Measurements from ENCODE around the gene FNIP1. TPM values are rescaled to one million over a fixed set of nuclear protein-coding genes. Genes with fewer than 3 reads are reported as not detected.

The FNIP1 gene
- total RNA-seq, 2 experiments from 2014 or later = 14.0 to 15.9 TPM

DNA sequence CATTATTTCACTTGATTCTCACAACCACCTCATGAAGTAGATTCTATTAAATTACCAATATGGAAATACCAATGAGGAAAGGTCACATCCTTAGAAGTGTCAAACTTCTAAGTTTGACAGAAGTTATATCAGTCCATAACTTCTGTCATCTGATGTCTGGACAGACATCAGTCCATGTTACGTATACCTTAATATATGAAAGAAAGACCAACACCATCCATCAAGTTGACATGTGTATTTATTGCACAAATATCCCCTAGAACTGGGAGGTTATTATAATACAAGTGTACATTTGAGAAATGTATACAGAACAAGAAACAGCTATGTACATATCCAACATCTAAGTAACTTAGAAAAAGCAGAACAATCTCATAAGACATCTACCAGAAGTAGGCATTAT is 155.3 kb downstream of the FNIP1 start:
- H3K4me1 Mint-ChIP-seq (ENCODE audit: low read depth) = peaks cover 20% of the 10 kb centered on the region
- H3K27me3 Mint-ChIP-seq = no peaks in the 10 kb centered on the region
- intact Hi-C loops (cut with micrococcal nuclease) = no loop called here
- no peak overlapping the region for H3K27ac Mint-ChIP-seq
- ChIA-PET CTCF (interaction anchor here (1.2 to 2.9 kb wide), 2 partner anchors 9 to 52 kb away, joined by 3 to 8 read pairs; no protein-coding TSS in a partner anchor), POLR2A (no interaction called here)
- DNase-seq = no peak
- H3K36me3 Mint-ChIP-seq = peaks cover 11% of the 10 kb centered on the region
- no peaks in the 10 kb centered on the region for H3K9me3 Mint-ChIP-seq
- no peak overlapping the region for H3K4me3 Mint-ChIP-seq

DNA sequence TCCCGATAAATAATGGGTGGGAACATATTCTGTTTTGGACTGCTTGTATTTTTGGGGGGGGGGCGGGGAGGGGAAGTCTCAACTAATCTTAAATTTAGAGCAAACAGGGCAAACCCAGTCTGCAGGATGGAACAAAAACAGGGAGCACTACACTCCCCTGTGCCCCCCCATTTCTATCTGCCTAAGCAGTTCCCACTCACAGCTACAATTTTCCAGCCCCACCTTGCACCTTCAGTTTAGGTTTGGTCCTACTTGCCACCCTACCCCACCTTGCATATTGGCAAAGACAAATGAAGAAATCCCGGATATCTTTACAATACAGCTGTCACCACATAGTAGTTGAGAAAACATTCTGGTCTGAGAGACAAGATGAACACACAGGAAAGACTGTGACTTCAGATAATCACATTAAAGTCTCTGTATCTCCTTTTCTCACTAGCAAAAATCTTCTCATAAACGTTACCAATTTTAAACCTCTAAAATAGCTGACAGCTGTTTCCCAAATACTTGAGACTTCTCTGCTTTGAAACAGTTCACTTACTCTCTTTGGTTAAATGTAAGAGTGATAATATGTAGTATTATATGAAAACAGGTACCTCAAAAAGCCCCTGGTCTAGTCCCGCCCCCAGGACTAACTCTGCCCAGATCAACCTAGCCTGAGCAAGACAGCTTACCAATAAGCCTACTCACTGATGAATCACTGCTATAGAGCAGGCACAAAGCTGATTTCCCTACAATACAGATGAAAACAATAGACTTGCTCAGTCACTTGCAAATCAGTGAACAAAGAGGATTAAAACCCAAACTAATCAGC is 156.6 kb downstream of the FNIP1 start:
- peaks cover 9% of the 10 kb centered on the region for H3K36me3 Mint-ChIP-seq
- ChIA-PET CTCF (interaction anchor here (1.2 to 2.9 kb wide), 5 partner anchors 8 to 423 kb away, joined by 3 to 8 read pairs (median 3); no protein-coding TSS in a partner anchor), POLR2A (no interaction called here)
- H3K27me3 Mint-ChIP-seq = peaks cover under 1% of the 10 kb centered on the region
- peak; percentile 84 for DNase-seq
- H3K4me1 Mint-ChIP-seq (ENCODE audit: low read depth) = peaks cover 25% of the 10 kb centered on the region
- intact Hi-C loops (cut with micrococcal nuclease) = no loop called here
- H3K4me3 Mint-ChIP-seq = peak overlapping the region; percentile 13
- H3K27ac Mint-ChIP-seq = peak overlapping the region; percentile 85
- H3K9me3 Mint-ChIP-seq = no peaks in the 10 kb centered on the region

DNA sequence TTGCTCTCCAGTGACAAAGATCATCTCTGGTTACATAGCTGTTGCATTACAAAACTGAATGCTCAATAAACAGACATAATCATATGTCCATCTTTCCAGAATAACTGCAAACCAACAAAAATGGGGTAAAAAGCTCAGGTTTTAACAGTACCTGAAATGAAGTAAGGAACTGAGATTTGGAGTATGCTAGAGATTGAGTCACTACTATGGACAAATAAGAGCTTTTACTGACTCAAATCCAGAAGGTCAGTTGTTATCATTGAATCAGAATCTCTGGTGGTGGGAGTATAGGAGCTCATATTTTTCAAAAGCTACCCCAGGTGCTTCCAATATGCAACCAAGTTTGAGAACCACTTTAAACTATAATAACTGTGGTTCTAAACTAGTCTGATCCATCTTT is 157.7 kb downstream of the FNIP1 start:
- DNase-seq = no peak
- peaks cover 3% of the 10 kb centered on the region for H3K27me3 Mint-ChIP-seq
- ChIA-PET POLR2A (no interaction called here), CTCF (interaction anchor here (0.8 to 2.9 kb wide), 3 partner anchors 49 to 369 kb away, joined by 3 to 8 read pairs (median 3); no protein-coding TSS in a partner anchor)
- intact Hi-C loops (cut with micrococcal nuclease) = loop anchor here (5.0 to 10.0 kb wide), 5 partner anchors 257 to 856 kb away; partner anchors contain the start of genes IRF1 and SLC22A4
- H3K36me3 Mint-ChIP-seq = peaks cover 9% of the 10 kb centered on the region
- peaks cover 28% of the 10 kb centered on the region for H3K4me1 Mint-ChIP-seq (ENCODE audit: low read depth)
- peak overlapping the region; percentile 68 for H3K27ac Mint-ChIP-seq
- H3K4me3 Mint-ChIP-seq = no peak overlapping the region
- H3K9me3 Mint-ChIP-seq = no peaks in the 10 kb centered on the region

DNA sequence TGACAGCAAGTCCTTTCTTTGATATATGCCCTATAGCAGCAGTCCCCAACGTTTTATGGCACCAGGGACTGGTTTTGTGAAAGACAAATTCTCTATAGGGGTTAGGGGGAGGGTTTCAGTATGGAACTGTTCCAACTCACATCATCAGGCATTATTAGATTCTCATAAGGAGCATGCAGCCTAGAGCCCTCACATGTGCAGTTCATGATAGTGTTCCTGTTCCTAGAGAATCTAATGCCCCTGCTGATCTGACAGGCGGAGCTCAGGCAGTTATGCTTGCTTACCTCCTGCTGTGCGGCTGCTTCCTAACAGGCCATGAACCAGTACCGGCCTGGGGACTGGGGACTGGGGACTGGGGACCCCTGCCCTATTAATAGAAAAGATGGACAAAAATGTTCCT is 159.1 kb downstream of the FNIP1 start:
- H3K27ac Mint-ChIP-seq = no peak overlapping the region
- DNase-seq = no peak
- peaks cover 10% of the 10 kb centered on the region for H3K36me3 Mint-ChIP-seq
- ChIA-PET POLR2A (interaction anchor here (1.0 kb wide), 1 partner anchor 159 kb away, joined by 3 read pairs; the partner anchor contains the start of gene FNIP1), CTCF (no interaction called here)
- intact Hi-C loops (cut with micrococcal nuclease) = loop anchor here (5.0 to 10.0 kb wide), 5 partner anchors 255 to 857 kb away; partner anchors contain the start of genes IRF1 and SLC22A4
- peaks cover 32% of the 10 kb centered on the region for H3K4me1 Mint-ChIP-seq (ENCODE audit: low read depth)
- H3K4me3 Mint-ChIP-seq = no peak overlapping the region
- peaks cover 3% of the 10 kb centered on the region for H3K27me3 Mint-ChIP-seq
- no peaks in the 10 kb centered on the region for H3K9me3 Mint-ChIP-seq

DNA sequence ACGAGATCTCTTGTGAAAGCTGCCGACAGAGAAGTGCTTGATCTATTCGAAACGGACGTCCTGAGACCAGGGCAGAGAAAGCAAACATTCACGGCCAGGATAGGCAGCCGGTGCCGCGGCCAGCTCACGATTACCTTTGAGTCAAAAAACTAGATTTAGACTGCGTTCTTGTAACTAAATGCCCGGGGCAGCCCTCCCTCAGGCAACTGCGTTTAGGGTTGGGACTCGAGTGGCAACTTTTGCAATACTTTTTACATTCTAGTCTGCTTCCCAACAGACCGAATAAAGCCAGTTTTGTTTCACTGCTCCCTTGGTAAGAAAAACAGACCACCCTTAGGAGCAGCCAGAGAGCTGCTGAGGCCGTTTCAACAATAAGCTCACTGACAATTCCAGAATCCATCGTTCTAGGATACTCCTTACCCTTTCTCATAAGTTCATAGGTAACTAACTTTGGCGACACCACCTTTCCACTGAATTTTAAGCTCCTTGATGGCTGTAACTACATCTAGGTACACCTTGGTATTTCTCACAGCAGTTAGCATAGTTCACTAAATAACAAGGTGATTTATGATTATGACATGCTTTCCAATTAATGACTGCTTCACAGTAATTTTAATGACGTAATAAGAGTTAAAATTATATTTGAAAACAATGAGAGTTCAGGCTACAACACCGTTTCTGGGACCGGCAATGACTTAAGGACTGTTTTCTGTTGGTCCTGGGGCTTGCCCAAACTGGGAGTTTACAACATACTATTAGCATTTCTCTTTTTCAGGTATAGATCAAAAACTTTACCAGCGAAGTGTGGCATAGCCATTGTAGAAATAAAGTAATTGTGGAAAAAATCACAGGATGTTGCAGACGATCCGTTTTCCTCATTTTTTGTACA is 160.9 kb downstream of the FNIP1 start:
- Mint-ChIP-seq H3K9me3 (no peaks in the 10 kb centered on the region), H3K27ac (peak overlapping the region; percentile 87), H3K27me3 (peaks cover 3% of the 10 kb centered on the region), H3K36me3 (peaks cover 10% of the 10 kb centered on the region), H3K4me3 (peak overlapping the region; percentile 98), H3K4me1 (ENCODE audit: low read depth) (peaks cover 32% of the 10 kb centered on the region)
- intact Hi-C loops (cut with micrococcal nuclease) = loop anchor here (1.0 to 10.0 kb wide), 16 partner anchors 41 to 859 kb away; partner anchors contain the start of genes FNIP1, HINT1, IRF1 and LYRM7
- ChIA-PET POLR2A (interaction anchor here (0.6 to 1.1 kb wide), 4 partner anchors 14 to 658 kb away, joined by 3 to 5 read pairs (median 3); partner anchors contain the start of gene SLC22A4), CTCF (interaction anchor here (1.0 to 1.1 kb wide), 3 partner anchors 47 to 372 kb away, joined by 3 to 7 read pairs (median 5); partner anchors contain the start of gene FNIP1)
- DNase-seq = no peak

DNA sequence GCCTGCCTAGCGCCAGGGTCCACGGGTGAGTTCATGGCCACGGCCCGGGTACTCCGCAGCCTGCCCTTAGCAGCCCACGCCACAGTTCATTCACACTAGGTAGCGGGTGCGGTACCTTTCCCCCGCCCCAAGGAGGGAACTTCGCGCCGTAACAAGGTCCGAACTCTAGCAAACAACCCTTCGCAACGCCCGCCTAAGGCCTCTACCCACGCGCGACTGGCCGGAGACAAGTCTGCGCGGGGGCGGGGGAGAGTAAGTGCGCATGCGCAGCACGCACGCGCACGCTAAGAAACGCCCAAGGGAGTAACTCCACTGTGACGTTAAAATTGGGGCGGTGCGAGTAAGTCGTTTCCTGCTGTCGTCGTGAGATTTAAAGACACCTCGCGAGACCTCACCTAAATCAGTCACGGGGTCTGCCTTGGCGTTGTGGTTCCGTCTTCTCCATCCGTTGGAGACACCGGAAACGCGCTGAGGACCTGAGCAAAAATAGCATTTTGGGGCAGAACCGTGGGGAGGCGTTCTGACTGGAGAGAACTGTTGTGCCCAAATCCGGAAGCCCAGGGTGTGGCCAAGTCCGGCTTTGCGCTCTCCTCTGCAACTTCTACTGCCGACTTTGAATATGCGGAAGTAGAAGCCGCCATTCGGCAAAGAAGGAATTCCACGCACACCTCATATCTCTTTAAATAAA is 161.7 kb downstream of the FNIP1 start, which contains the start of gene RAPGEF6:
TSS of gene RAPGEF6 (minus strand) at position 234 of the 688 bp plus-strand sequence. CDS start at position 35, 199 bp downstream.
- ChIA-PET CTCF (interaction anchor here (1.0 to 1.1 kb wide), 3 partner anchors 46 to 373 kb away, joined by 3 to 7 read pairs (median 5); partner anchors contain the start of gene FNIP1), POLR2A (interaction anchor here (0.9 to 1.1 kb wide), 3 partner anchors 14 to 659 kb away, joined by 3 to 5 read pairs (median 3); partner anchors contain the start of gene SLC22A4)
- Mint-ChIP-seq H3K4me1 (ENCODE audit: low read depth) (peaks cover 24% of the 10 kb centered on the region), H3K4me3 (peak within 1 kb of the TSS; percentile 98), H3K9me3 (no peaks in the 10 kb centered on the region), H3K27me3 (peaks cover 3% of the 10 kb centered on the region), H3K36me3 (peaks cover 10% of the 10 kb centered on the region), H3K27ac (peak within 1 kb of the TSS; percentile 87)
- intact Hi-C loops (cut with micrococcal nuclease) = loop anchor here (1.0 to 10.0 kb wide), 16 partner anchors 40 to 860 kb away; partner anchors contain the start of genes FNIP1, HINT1, IRF1 and LYRM7
- DNase-seq = peak; percentile 99

DNA sequence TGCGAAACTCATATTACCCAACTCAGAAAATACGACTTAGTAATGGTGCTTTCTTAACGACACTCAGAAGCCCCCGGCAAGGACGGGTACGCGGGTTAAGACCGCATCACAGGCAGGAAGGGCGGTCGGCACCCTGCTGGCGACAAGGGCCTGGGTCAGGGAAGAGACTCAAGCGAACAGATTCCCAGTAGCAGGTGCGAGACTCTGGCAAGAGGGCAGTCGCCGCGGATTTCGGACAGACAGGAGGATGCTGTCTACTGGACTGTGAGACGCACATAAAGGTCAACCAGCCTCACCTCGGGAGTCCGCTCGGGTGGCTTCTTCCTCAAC is 162.2 kb downstream of the FNIP1 start:
- Mint-ChIP-seq H3K4me3 (peak overlapping the region; percentile 98), H3K4me1 (ENCODE audit: low read depth) (peaks cover 25% of the 10 kb centered on the region), H3K27me3 (peaks cover 3% of the 10 kb centered on the region), H3K27ac (peak overlapping the region; percentile 87), H3K9me3 (no peaks in the 10 kb centered on the region), H3K36me3 (peaks cover 10% of the 10 kb centered on the region)
- DNase-seq = peak; percentile 73
- POLR2A ChIA-PET = interaction anchor here (1.7 kb wide), 1 partner anchor 45 kb away, joined by 5 read pairs; no protein-coding TSS in a partner anchor
- CTCF ChIA-PET = interaction anchor here (0.9 kb wide), 1 partner anchor 45 kb away, joined by 5 read pairs; no protein-coding TSS in a partner anchor
- intact Hi-C loops (cut with micrococcal nuclease) = loop anchor here (2.0 to 10.0 kb wide), 8 partner anchors 86 to 860 kb away; partner anchors contain the start of genes IRF1, LYRM7 and SLC22A4

DNA sequence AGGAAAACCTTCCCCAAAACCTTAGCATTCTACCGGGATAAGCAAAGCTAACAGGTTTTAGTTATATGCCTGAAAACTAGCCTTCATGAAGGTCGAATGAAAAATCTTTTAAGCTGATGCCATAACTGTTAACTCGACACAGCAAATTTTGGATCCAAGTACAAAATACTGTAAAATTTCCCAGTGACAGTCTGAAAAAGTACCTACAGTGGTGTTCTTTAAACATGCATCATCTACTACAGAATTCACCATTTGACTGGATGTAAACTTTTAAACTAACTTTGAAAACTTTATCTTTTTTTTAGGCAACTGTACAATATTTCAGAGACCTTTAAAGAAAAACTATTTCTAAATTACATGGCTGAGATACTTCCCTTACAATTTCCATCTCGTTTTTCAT is 162.6 kb downstream of the FNIP1 start:
- Mint-ChIP-seq H3K4me3 (peak overlapping the region; percentile 98), H3K27ac (peak overlapping the region; percentile 87), H3K36me3 (peaks cover 10% of the 10 kb centered on the region), H3K27me3 (peaks cover 3% of the 10 kb centered on the region), H3K9me3 (no peaks in the 10 kb centered on the region), H3K4me1 (ENCODE audit: low read depth) (peaks cover 24% of the 10 kb centered on the region)
- ChIA-PET POLR2A (interaction anchor here (1.1 to 1.7 kb wide), 2 partner anchors 45 to 163 kb away, joined by 3 to 5 read pairs; partner anchors contain the start of gene FNIP1), CTCF (interaction anchor here (0.9 kb wide), 1 partner anchor 45 kb away, joined by 5 read pairs; no protein-coding TSS in a partner anchor)
- intact Hi-C loops (cut with micrococcal nuclease) = loop anchor here (2.0 to 10.0 kb wide), 8 partner anchors 85 to 861 kb away; partner anchors contain the start of genes IRF1, LYRM7 and SLC22A4
- no peak for DNase-seq

DNA sequence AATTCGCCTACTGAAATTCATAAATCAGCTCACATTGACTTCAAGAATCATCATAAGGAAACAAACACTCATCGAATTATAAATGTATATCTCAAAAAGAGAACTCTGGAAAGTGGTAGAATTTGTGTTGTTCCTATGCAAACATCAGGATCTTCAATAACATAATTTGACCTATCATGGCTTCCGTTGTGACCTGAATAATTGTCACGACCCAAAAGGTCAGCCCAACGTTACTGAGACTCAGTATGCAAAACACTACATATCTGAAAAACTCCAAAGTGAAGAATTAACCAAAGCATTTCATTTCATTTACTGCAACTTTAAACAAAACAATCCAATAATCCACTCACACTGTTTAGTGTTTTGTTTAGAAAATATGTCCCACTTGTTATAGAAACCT is 163.0 kb downstream of the FNIP1 start:
- Mint-ChIP-seq H3K9me3 (no peaks in the 10 kb centered on the region), H3K27ac (peak overlapping the region; percentile 87), H3K4me3 (peak overlapping the region; percentile 98), H3K4me1 (ENCODE audit: low read depth) (peaks cover 25% of the 10 kb centered on the region), H3K36me3 (peaks cover 14% of the 10 kb centered on the region), H3K27me3 (peaks cover 3% of the 10 kb centered on the region)
- POLR2A ChIA-PET = interaction anchor here (1.1 to 1.7 kb wide), 2 partner anchors 45 to 163 kb away, joined by 3 to 5 read pairs; partner anchors contain the start of gene FNIP1
- intact Hi-C loops (cut with micrococcal nuclease) = loop anchor here (2.0 to 10.0 kb wide), 8 partner anchors 85 to 861 kb away; partner anchors contain the start of genes IRF1, LYRM7 and SLC22A4
- no peak for DNase-seq
- CTCF ChIA-PET = interaction anchor here (0.9 kb wide), 1 partner anchor 44 kb away, joined by 5 read pairs; no protein-coding TSS in a partner anchor

DNA sequence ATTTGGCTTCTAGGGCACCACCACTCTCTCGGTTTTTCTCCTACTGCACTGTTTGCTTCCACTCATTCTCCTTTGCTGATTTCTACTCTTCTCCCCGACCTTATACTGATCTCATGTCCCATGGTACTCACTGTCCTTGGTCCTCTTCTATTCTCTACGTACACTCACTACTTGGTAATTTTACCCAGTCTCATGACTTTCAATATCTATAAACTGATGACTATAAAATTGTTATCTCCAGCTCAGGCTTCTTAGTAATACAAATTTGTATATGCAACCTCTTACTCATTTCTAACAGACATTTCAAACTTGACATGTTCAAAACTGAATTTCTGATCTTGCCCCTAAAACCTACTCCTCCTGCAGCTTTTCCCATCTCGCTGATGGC is 165.9 kb downstream of the FNIP1 start:
- Mint-ChIP-seq H3K4me1 (ENCODE audit: low read depth) (peaks cover 44% of the 10 kb centered on the region), H3K9me3 (no peaks in the 10 kb centered on the region), H3K4me3 (no peak overlapping the region), H3K27ac (no peak overlapping the region), H3K27me3 (peaks cover 3% of the 10 kb centered on the region), H3K36me3 (peaks cover 18% of the 10 kb centered on the region)
- intact Hi-C loops (cut with micrococcal nuclease) = loop anchor here (1.0 to 10.0 kb wide), 4 partner anchors 36 to 864 kb away; partner anchors contain the start of genes IRF1 and SLC22A4
- POLR2A ChIA-PET = no interaction called here
- DNase-seq = no peak
- CTCF ChIA-PET = interaction anchor here (1.3 to 4.9 kb wide), 3 partner anchors 9 to 377 kb away, joined by 3 to 27 read pairs (median 3); no protein-coding TSS in a partner anchor

All from activated CD4-positive, alpha-beta memory T cell treated with anti-CD3 and anti-CD28 coated beads for 36 hours (primary cell).